OCI-LY3 (cell line): ENCODE data around the gene ARCN1.
"Not testable (repeated sequence)": the region's sequence is repeated elsewhere in the genome, so short reads cannot be mapped to it uniquely, and the experiment has no call there.

Experiments
- H2AFZ ChIP-seq: fragments of 200-600, 300-600 bp; shearing (Covaris generic); 2 replicates; pipeline ENCODE4 v1.6.0; 2014; ENCODE audit warnings: antibody characterized with exemption, low read depth, low read length
- H3K27ac ChIP-seq: fragments of 200-600, 300-600 bp; sonication (generic); 2 replicates; pipeline ENCODE4 v1.5.1; 2014; ENCODE audit warnings: mild to moderate bottlenecking, low read length, moderate library complexity, mixed read lengths
- H3K27me3 ChIP-seq: fragments of 200-600, 300-600 bp; sonication (generic); 2 replicates; pipeline ENCODE4 v1.6.1; 2014; ENCODE audit warnings: low read depth, low read length, mixed read lengths
- H3K36me3 ChIP-seq: fragments of 200-600, 300-600 bp; sonication (generic); replicated peaks from 2 replicates; pipeline ENCODE3; 2014; ENCODE audit warnings: low read depth, low read length, mixed read lengths
- H3K4me1 ChIP-seq: fragments of 300-600, 200-600 bp; sonication (generic); 2 replicates; pipeline ENCODE4 v1.6.1; 2014; ENCODE audit warnings: low read length, mixed read lengths
- H3K4me2 ChIP-seq: fragments of 200-600, 300-600 bp; sonication (generic); 2 replicates; pipeline ENCODE4 v1.6.1; 2014; ENCODE audit warnings: low read length, mixed read lengths
- H3K4me3 ChIP-seq: fragments of 300-600, 200-600 bp; sonication (generic); 2 replicates; pipeline ENCODE4 v1.5.1; 2014; ENCODE audit warnings: antibody characterized with exemption, mild to moderate bottlenecking, low read length, moderate library complexity
- H3K79me2 ChIP-seq: fragments of 300-600, 200-600 bp; shearing (Covaris generic); 2 replicates; pipeline ENCODE4 v1.6.1; 2014; ENCODE audit warnings: mild to moderate bottlenecking, low read length, mixed read lengths
- H3K9ac ChIP-seq: fragments of 300-600, 200-600 bp; shearing (Covaris generic); 2 replicates; pipeline ENCODE4 v1.6.0; 2014; ENCODE audit warnings: mild to moderate bottlenecking, low read length, moderate library complexity
- H3K9me3 ChIP-seq: fragments of 200-600, 300-600 bp; shearing (Covaris generic); 2 replicates; pipeline ENCODE4 v1.6.1; 2014; ENCODE audit warnings: low read length, mixed read lengths; ENCODE audit not compliant: insufficient read depth
- H4K20me1 ChIP-seq: fragments of 200-600, 300-600 bp; sonication (generic); 2 replicates; pipeline ENCODE4 v1.6.1; 2016; ENCODE audit warnings: low read length, mixed read lengths; ENCODE audit not compliant: insufficient read depth
- CTCF ChIP-seq: fragments of 200-600, 300-600 bp; sonication (generic); IDR thresholded peaks from 2 replicates; pipeline ENCODE4 v1.5.1; 2014; ENCODE audit warnings: antibody characterized with exemption, low read length, low read depth
- EZH2phosphoT487 ChIP-seq: fragments of 200-600 bp; shearing (Covaris generic); IDR thresholded peaks from 2 replicates; pipeline ENCODE4 v1.6.1; 2018; ENCODE audit warnings: antibody characterized with exemption, mixed run types, low read depth

ARCN1 gene

GRCh38 chr11:118602331-118602730 is 30.1 kb downstream of the ARCN1 start:
- no peak overlapping the region for H3K27ac ChIP-seq
- peaks cover 38% of the 10 kb centered on the region for H3K36me3 ChIP-seq
- no peak overlapping the region for H2AFZ ChIP-seq
- no peak overlapping the region for H3K4me3 ChIP-seq
- no peaks in the 10 kb centered on the region for H3K9me3 ChIP-seq
- no peak overlapping the region for H3K9ac ChIP-seq
- H3K4me2 ChIP-seq = no peak overlapping the region
- H3K4me1 ChIP-seq = no peaks in the 10 kb centered on the region
- no peaks in the 10 kb centered on the region for H3K79me2 ChIP-seq
- H3K27me3 ChIP-seq = no peaks in the 10 kb centered on the region
- TF ChIP-seq EZH2phosphoT487 (no peak), CTCF (no peak)
- no peaks in the 10 kb centered on the region for H4K20me1 ChIP-seq

- H3K9ac ChIP-seq, H3K27me3 ChIP-seq, H3K4me3 ChIP-seq, H2AFZ ChIP-seq, H3K9me3 ChIP-seq, H3K4me2 ChIP-seq, H3K79me2 ChIP-seq, H3K27ac ChIP-seq, H4K20me1 ChIP-seq, H3K4me1 ChIP-seq: not testable (repeated sequence)
- H3K36me3 ChIP-seq = peaks cover 29% of the 10 kb centered on the region
These were observed 31.5 kb downstream of the ARCN1 start for GRCh38 chr11:118603709-118604108.

GRCh38 chr11:118604566-118604965 is 32.4 kb downstream of the ARCN1 start:
- no peak overlapping the region for H2AFZ ChIP-seq
- H3K4me3 ChIP-seq = no peak overlapping the region
- H3K27ac ChIP-seq = no peak overlapping the region

GRCh38 chr11:118605116-118605867 is 33.1 kb downstream of the ARCN1 start:
- no peak overlapping the region for H3K27ac ChIP-seq
- no peak for TF ChIP-seq EZH2phosphoT487
- no peak for TF ChIP-seq CTCF
- no peak overlapping the region for H3K4me2 ChIP-seq
- H4K20me1 ChIP-seq = no peaks in the 10 kb centered on the region
- H3K4me1 ChIP-seq = peaks cover 17% of the 10 kb centered on the region
- H3K9me3 ChIP-seq = no peaks in the 10 kb centered on the region
- no peak overlapping the region for H3K9ac ChIP-seq
- H2AFZ ChIP-seq = no peak overlapping the region
- no peaks in the 10 kb centered on the region for H3K79me2 ChIP-seq
- no peak overlapping the region for H3K4me3 ChIP-seq
- peaks cover 22% of the 10 kb centered on the region for H3K36me3 ChIP-seq
- H3K27me3 ChIP-seq = peaks cover 18% of the 10 kb centered on the region

More at GRCh38 chr11:118604566-118604965, 32.4 kb downstream of the ARCN1 start:
- no peak overlapping the region for H3K9ac ChIP-seq
- no peaks in the 10 kb centered on the region for H3K79me2 ChIP-seq
- peaks cover 10% of the 10 kb centered on the region for H3K27me3 ChIP-seq
- no peaks in the 10 kb centered on the region for H4K20me1 ChIP-seq
- TF ChIP-seq EZH2phosphoT487 (no peak), CTCF (no peak)
- peaks cover 29% of the 10 kb centered on the region for H3K36me3 ChIP-seq
- no peak overlapping the region for H3K4me2 ChIP-seq
- H3K4me1 ChIP-seq = peaks cover 11% of the 10 kb centered on the region
- no peaks in the 10 kb centered on the region for H3K9me3 ChIP-seq
